HG02884 (cell line): Measurements from ENCODE around the gene TMEM109.

Experiments
- ATAC-seq: cut with Tn5 transposase; IDR thresholded peaks from one replicate; pipeline ENCODE4 v1.9.1; 2021; ENCODE audit warnings: mild to moderate bottlenecking, moderate library complexity; ENCODE audit not compliant: unreplicated experiment

Gene TMEM109

DNA sequence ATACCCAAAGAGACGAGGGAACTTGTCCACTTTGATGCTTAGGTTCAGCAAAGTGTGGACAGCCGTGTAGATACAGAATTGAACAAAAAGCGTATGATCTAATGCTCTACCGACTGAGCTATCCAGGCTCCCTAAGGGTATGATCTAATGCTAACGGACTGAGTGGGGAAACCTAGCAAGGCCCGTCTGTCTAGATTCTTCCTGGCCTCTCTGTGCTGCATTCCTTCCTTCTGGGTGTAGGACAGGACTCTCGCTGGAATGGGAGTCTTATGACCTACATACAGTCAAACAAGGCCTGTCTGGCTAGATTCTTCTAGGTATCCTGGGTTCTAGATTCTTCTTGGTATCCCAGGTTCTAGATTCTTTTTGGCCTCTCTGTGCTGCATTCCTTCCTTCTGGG lies 46.4 kb downstream of the TMEM109 start:
- ATAC-seq, result no peak

DNA sequence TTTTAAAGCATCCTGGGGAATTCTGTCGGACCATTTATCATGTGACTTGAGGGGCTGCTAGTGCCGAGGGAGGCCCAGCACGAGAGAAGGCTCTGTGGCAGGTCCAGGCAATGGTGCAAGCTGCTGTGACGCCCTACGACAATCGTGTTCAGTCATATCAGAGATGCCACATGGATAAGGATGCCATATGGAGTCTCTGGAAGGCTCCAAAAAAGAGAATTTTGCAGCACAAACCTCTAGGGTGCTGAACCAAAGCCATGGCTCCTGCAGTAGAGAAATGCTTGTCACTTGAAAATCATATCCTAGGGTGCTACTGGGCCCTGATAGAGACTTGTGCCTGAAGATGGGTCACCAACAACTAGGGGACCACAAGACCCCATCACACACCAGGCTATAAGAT lies 50.8 kb downstream of the TMEM109 start:
- ATAC-seq, result no peak

GRCh38 chr11:60966890-60967289 lies 52.9 kb downstream of the TMEM109 start:
- no peak for ATAC-seq

- no peak for ATAC-seq
Measured at GRCh38 chr11:60968223-60968622, 54.3 kb downstream of the TMEM109 start.

DNA sequence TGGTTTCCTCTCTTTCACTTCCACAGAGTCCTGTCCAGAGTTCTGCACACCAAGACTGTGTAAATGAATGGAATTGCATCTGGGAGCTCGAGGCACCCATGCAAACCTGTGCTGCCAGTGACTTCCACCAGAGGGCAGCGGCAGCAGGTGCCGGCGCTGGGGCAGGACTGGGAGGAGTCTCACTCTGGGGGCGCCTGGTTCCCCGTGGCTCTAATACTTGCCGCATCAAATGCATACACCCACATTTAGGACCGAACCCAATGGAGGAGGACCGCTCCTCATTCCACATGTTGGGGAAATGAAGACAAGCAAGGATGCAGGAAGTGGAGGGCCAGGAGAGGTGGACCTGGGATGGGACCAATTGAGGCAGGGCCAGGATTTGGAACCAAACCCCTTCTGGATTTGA lies 56.4 kb downstream of the TMEM109 start:
- no peak for ATAC-seq

DNA sequence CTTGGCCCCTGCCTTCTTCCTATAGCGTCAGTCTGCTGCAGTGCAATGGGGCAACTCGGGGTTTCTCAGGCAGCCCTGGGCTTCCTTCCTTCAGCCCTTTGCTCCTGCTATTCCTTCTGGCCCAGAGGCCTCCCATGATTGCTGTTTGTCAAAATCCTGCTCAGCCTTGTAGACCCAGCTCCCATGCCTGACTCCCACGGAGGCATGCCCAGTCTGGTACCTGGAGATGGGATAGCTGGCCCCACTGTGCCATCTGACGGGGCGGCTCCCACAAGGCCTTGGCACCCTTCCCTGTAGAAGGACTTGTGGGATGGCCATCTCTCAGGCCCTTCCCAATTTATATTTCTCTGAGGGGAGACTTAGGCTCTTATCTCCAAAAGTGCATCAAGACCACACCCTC lies 56.9 kb downstream of the TMEM109 start:
- no peak for ATAC-seq

GRCh38 chr11:60971520-60971919 lies 57.6 kb downstream of the TMEM109 start, which contains the start of gene CD6:
CD6 (plus strand) TSS chr11:60971680; CDS start chr11:60971866, 186 bp downstream.
- ATAC-seq, result no peak

- no peak for ATAC-seq
Measured at GRCh38 chr11:60972182-60973030, 58.4 kb downstream of the TMEM109 start.
